Kidney (tissue), 14 donors: ENCODE results near the gene PXDC1. TPM values are rescaled to one million over a fixed set of nuclear protein-coding genes. Genes with fewer than 3 reads are reported as not detected.

Source experiments
- DNase-seq, 5 donors: peaks; one replicate each; pipeline ENCODE4 v3.0.0-alpha.2; 2013 to 2020
- FAIRE-seq: peaks from 2 replicates; lab custom pipeline; 2012; peaks lifted over from hg19 to GRCh38; lab: Jason Lieb, UNC
- H3K27ac ChIP-seq, 2 donors: one replicate each; pipeline ENCODE4 v1.7.0; 2013; ENCODE audit warnings: low read depth in 2 of 2, low read length in 2 of 2, inconsistent platforms in 1 of 2
- H3K27me3 ChIP-seq: one replicate; pipeline ENCODE4 v1.7.1; 2013; ENCODE audit warnings: low read length, inconsistent platforms; ENCODE audit not compliant: control insufficient read depth, insufficient read depth
- H3K36me3 ChIP-seq, 3 donors: one replicate each; pipeline versions ENCODE4 v1.7.0 to v1.7.1; 2013; ENCODE audit warnings: low read length in 3 of 3, control low read depth in 1 of 3, inconsistent platforms in 1 of 3; ENCODE audit not compliant: insufficient read depth in 3 of 3, control insufficient read depth in 2 of 3
- H3K4me1 ChIP-seq, 3 donors: one replicate each; pipeline versions ENCODE4 v1.7.0 to v1.7.1; 2013; ENCODE audit warnings: low read length in 3 of 3, inconsistent platforms in 1 of 3, low read depth in 1 of 3; ENCODE audit not compliant: control insufficient read depth in 2 of 3, insufficient read depth in 2 of 3
- H3K4me3 ChIP-seq, 3 donors: one replicate each; pipeline versions ENCODE4 v1.7.0 to v1.8.1; 2013; ENCODE audit warnings: low read length in 3 of 3, control low read depth in 1 of 3, inconsistent platforms in 1 of 3
- H3K9ac ChIP-seq, 3 donors: one replicate each; pipeline versions ENCODE4 v1.7.0 to v1.7.1; 2013; ENCODE audit warnings: low read length in 3 of 3, control low read depth in 1 of 3, inconsistent platforms in 1 of 3
- H3K9me3 ChIP-seq, 3 donors: one replicate each; pipeline versions ENCODE4 v1.7.0 to v1.7.1; 2013; ENCODE audit warnings: low read length in 3 of 3, control low read depth in 1 of 3, inconsistent platforms in 1 of 3; ENCODE audit not compliant: control insufficient read depth in 2 of 3, insufficient read depth in 1 of 3
- intact Hi-C: fragments of 100-400 bp; cut with DNase I; formaldehyde crosslinking; loops from one replicate; pipeline ENCODE4 v1.11.1; 2022
- polyA plus RNA-seq: library from polyadenylated mRNA; stranded (reverse); fragments of 350-450 nt; fragmentation: Illumina TruSeq; extraction: RNeasy Lipid Tissue Mini Kit (QIAGEN cat#74804); gene quantifications from one replicate; pipeline ENCODE4 v1.2.3, GENCODE V29; 2014; ENCODE audit warnings: low read depth, low replicate concordance; ENCODE audit not compliant: insufficient read depth
- total RNA-seq: library from RNA; stranded (reverse); fragmentation: NEBNext Ultra II Directional; extraction: Animal tissue kit (Norgen Biotek cat#: 25700); gene quantifications from one replicate; pipeline ENCODE4 v1.2.1, GENCODE V29; 2021
- TF ChIP-seq, protein P1 (sequence below): IDR thresholded peaks from 3 replicates; pipeline ENCODE4 v1.5.1; 2012; ENCODE audit warnings: mild to moderate bottlenecking, moderate library complexity, borderline replicate concordance; ENCODE audit not compliant: insufficient read depth; ENCODE audit errors: extremely low read depth
- donor health status: control.
- donor health status: control.
- donor health status: control.
- donor health status: control.
- donor health status: control.
- donor health status: DM: yes; HTN: yes; CAD: no.
- donor health status: Normal renal cell carcinoma (clear cell type).

PXDC1 gene
- total and polyA plus RNA-seq, 2 donors from 2014 or later, result 28.9 to 35.0 TPM

DNA sequence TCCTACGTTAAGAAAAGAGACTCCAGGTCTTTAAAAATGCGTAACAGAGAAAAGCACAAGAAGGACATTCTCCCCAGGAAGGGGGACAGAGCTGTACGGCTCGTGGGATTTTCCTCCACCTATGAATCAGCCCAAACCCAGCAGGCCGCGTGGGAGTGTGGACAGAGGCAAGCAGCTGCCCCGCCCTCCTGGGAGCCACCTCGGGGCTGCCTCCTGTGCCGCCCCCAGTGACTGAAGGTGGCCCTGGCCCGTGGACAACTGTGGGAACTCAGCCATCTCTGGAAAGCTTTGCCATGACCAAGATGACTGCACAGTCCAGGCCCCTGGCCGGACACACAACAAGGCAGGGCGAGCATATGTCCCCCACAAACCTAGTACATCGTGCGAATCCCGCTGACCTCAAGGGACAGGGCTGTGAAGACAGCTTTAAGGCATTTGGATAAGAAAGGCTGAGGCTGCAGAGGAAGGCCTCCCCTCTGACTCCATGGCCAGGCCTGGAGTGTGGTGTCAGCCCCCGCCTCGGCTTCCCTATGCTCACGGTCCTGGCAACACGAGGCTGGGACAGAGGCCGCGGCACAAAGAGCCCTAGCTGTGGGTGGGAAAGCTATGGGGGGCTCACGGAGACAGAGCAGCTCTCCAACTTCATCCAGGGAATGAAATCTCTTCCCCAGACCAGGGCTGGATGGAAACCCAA, 26.9 kb downstream of the PXDC1 start:
- no peak overlapping the region for H3K9ac ChIP-seq
- H3K4me3 ChIP-seq, result no peak overlapping the region
- no peak overlapping the region for H3K27ac ChIP-seq
- peaks cover 0 to 3% (median 0%) of the 10 kb centered on the region in 3 donors for H3K4me1 ChIP-seq
- DNase-seq (no peak), FAIRE-seq (no peak)
- no peaks in the 10 kb centered on the region for H3K9me3 ChIP-seq
- intact Hi-C loops, result no loop called here
- H3K27me3 ChIP-seq, result no peaks in the 10 kb centered on the region
- TF ChIP-seq, protein P1, sequence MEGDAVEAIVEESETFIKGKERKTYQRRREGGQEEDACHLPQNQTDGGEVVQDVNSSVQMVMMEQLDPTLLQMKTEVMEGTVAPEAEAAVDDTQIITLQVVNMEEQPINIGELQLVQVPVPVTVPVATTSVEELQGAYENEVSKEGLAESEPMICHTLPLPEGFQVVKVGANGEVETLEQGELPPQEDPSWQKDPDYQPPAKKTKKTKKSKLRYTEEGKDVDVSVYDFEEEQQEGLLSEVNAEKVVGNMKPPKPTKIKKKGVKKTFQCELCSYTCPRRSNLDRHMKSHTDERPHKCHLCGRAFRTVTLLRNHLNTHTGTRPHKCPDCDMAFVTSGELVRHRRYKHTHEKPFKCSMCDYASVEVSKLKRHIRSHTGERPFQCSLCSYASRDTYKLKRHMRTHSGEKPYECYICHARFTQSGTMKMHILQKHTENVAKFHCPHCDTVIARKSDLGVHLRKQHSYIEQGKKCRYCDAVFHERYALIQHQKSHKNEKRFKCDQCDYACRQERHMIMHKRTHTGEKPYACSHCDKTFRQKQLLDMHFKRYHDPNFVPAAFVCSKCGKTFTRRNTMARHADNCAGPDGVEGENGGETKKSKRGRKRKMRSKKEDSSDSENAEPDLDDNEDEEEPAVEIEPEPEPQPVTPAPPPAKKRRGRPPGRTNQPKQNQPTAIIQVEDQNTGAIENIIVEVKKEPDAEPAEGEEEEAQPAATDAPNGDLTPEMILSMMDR, result no peak
- H3K36me3 ChIP-seq, result peaks cover 0 to 29% (median 7%) of the 10 kb centered on the region in 3 donors

DNA sequence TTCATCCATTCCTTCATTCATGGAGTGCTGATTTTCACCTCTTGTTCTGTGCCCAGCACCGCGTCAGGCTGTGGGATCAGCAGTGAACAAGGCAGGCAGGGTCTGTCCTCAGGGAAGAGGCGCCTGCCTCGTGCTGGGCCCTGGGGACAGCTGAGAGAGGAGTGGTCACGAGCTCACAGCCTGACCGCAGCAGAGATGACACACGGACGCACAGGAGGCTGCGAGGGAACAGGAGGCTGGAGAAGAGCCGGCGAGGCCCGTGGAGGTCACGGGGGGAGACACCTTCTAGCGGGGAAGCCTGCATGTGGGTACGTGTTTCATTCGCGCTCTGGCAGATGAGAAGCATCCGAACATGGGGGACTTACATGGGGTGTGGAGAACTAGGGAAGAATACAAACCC, 27.5 kb downstream of the PXDC1 start:
- Histone ChIP-seq H3K4me1 (peaks cover 0 to 3% (median 0%) of the 10 kb centered on the region in 3 donors), H3K36me3 (peaks cover 0 to 26% (median 7%) of the 10 kb centered on the region in 3 donors), H3K4me3 (no peak overlapping the region), H3K9me3 (no peaks in the 10 kb centered on the region), H3K27me3 (no peaks in the 10 kb centered on the region), H3K27ac (no peak overlapping the region), H3K9ac (no peak overlapping the region)
- FAIRE-seq (no peak), DNase-seq (no peak)
- intact Hi-C loops, result no loop called here
- TF ChIP-seq, protein P1, result no peak

DNA sequence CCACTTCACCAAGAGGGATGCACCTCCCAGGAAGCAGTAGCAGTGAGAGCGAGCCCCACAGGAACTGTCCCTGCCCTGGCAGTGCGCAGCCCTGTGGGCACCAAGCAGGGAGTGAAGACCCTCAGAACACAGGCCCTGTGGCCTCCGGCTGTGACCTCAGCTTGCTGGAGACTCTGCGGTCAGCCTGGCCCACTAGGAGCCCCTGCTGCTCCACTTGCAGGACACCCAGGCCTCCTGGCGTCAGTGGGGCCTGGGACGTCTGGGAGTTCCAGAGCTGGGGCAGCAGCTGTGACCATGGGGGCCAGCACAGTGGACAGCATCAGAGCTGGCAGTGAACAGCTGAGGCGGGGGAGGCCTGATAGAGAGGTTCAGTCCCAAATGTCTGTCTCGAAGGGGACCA, 28.3 kb downstream of the PXDC1 start:
- Histone ChIP-seq H3K9me3 (no peaks in the 10 kb centered on the region), H3K27me3 (no peaks in the 10 kb centered on the region), H3K27ac (no peak overlapping the region), H3K4me1 (peaks cover 0 to 3% (median 0%) of the 10 kb centered on the region in 3 donors), H3K36me3 (peaks cover 0 to 21% (median 7%) of the 10 kb centered on the region in 3 donors), H3K9ac (no peak overlapping the region), H3K4me3 (no peak overlapping the region)
- FAIRE-seq (no peak), DNase-seq (no peak)
- intact Hi-C loops, result no loop called here
- TF ChIP-seq, protein P1, result no peak

DNA sequence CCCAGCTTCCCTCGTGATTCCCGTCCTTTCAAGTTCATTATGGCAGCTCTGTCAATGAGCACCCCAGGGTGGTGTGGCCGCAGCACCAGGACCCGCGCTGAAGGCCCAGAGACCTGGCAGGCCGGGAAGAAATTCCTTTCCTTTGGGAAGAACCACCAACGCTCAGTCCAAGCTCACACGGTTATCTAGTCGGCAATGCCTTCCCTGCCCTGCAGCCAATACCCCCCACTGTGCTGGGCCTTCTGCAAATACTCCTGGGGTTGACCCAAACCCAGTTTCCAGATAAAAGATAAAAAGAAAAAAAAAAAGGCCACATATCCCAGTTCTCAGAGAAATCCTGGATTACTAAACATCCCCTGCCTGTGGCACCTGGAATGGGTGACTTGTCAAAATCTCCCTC, 28.7 kb downstream of the PXDC1 start:
- H3K4me3 ChIP-seq, result no peak overlapping the region
- TF ChIP-seq, protein P1, result no peak
- intact Hi-C loops, result no loop called here
- FAIRE-seq (no peak), DNase-seq (no peak)
- H3K27me3 ChIP-seq, result no peaks in the 10 kb centered on the region
- H3K27ac ChIP-seq, result no peak overlapping the region
- peaks cover 0 to 19% (median 7%) of the 10 kb centered on the region in 3 donors for H3K36me3 ChIP-seq
- H3K9me3 ChIP-seq, result no peaks in the 10 kb centered on the region
- peaks cover 0 to 3% (median 0%) of the 10 kb centered on the region in 3 donors for H3K4me1 ChIP-seq
- no peak overlapping the region for H3K9ac ChIP-seq
